K562 (cell line): ENCODE data around the gene COX6B2. TPM values are rescaled to one million over a fixed set of nuclear protein-coding genes. Genes with fewer than 3 reads are reported as not detected.

ENCODE experiments used
- ATF7 ChIP-seq: fragments of 450-650 bp; IDR thresholded peaks from 2 replicates; pipeline ENCODE4 v1.7.1; 2014; ENCODE audit warnings: mild to moderate bottlenecking, moderate library complexity
- DEAF1 ChIP-seq: fragments of 450-650 bp; formaldehyde crosslinking; IDR thresholded peaks from 2 replicates; pipeline ENCODE4 v1.4.0; 2020; ENCODE audit warnings: mild to moderate bottlenecking, moderate library complexity
- ELF1 ChIP-seq: fragments of 200-800 bp; sonication (Bioruptor generic); IDR thresholded peaks from 2 replicates; pipeline ENCODE4 v1.6.1; 2016; ENCODE audit warnings: missing genetic modification characterization, missing compliant biosample characterization
- EP300 ChIP-seq: IDR thresholded peaks from 2 replicates; pipeline ENCODE4 v1.6.1; 2012; ENCODE audit warnings: low read length, improper control_type of control experiment
- ERF ChIP-seq: fragments of 450-650 bp; formaldehyde crosslinking; IDR thresholded peaks from 2 replicates; pipeline ENCODE4 v1.4.0; 2020; ENCODE audit warnings: mild to moderate bottlenecking, mixed read lengths
- FOXM1 ChIP-seq, 2 experiments: fragments of 450-650 bp in 1 of 2; sonication (generic) in 1 of 2; formaldehyde crosslinking in 1 of 2; IDR thresholded peaks; 2 replicates each; pipeline versions ENCODE4 v1.6.1 to v1.9.0; 2017 to 2022; ENCODE audit warnings: low read depth in 2 of 2, mild to moderate bottlenecking in 2 of 2, missing genetic modification reagents in 1 of 2, moderate library complexity in 1 of 2
- HCFC1 ChIP-seq: IDR thresholded peaks from 2 replicates; pipeline ENCODE4 v1.6.1; 2012; ENCODE audit warnings: low read depth, low read length, improper control_type of control experiment
- HMG20B ChIP-seq: fragments of 250-450 bp; sonication (Bioruptor Pico); IDR thresholded peaks from 2 replicates; pipeline ENCODE4 v1.5.0; 2021; ENCODE audit warnings: mild to moderate bottlenecking
- HNRNPK ChIP-seq: fragments of 200-400 bp; formaldehyde crosslinking; IDR thresholded peaks from one replicate; pipeline ENCODE4 v1.6.1; 2018; ENCODE audit warnings: mild to moderate bottlenecking, low read depth, low read length; ENCODE audit not compliant: poor library complexity, severe bottlenecking
- NFIX ChIP-seq: fragments of 250-450 bp; sonication (Bioruptor Pico); IDR thresholded peaks from 2 replicates; pipeline ENCODE4 v1.4.0; 2020; ENCODE audit warnings: low read depth, mild to moderate bottlenecking, moderate library complexity
- PTTG1 ChIP-seq: fragments of 450-650 bp; IDR thresholded peaks from 2 replicates; pipeline ENCODE4 v1.6.1; 2016; ENCODE audit warnings: low read depth, mild to moderate bottlenecking, missing genetic modification characterization, missing compliant biosample characterization
- TCF15 ChIP-seq: fragments of 250-450 bp; sonication (Bioruptor Pico); IDR thresholded peaks from 2 replicates; pipeline ENCODE4 v1.8.0; 2022; ENCODE audit warnings: moderate library complexity, mild to moderate bottlenecking, inconsistent platforms
- ZBTB34 ChIP-seq: fragments of 250-450 bp; sonication (Bioruptor Pico); IDR thresholded peaks from 2 replicates; pipeline ENCODE4 v1.8.0; 2021; ENCODE audit warnings: mild to moderate bottlenecking, moderate library complexity
- ZNF134 ChIP-seq: fragments of 250-450 bp; sonication (Bioruptor Pico); conservative IDR thresholded peaks from 2 replicates; pipeline ENCODE4 v1.4.0; 2020
- ZNF507 ChIP-seq: conservative IDR thresholded peaks from 2 replicates; pipeline ENCODE4 v1.6.1; 2017; ENCODE audit warnings: missing genetic modification characterization, missing compliant biosample characterization
- ZNF639 ChIP-seq, 2 experiments: fragments of 200-800 bp in 1 of 2; sonication (Bioruptor generic) in 1 of 2; sonication (generic) in 1 of 2; formaldehyde crosslinking in 1 of 2; IDR thresholded peaks in 1 of 2; conservative IDR thresholded peaks in 1 of 2; 2 replicates each; pipeline versions ENCODE4 v1.5.0 to v1.6.1; 2016 to 2020; ENCODE audit warnings: missing compliant biosample characterization in 1 of 2, missing genetic modification characterization in 1 of 2, missing genetic modification reagents in 1 of 2
- ZNF699 ChIP-seq: fragments of 250-450 bp; sonication (Bioruptor Pico); IDR thresholded peaks from 2 replicates; pipeline ENCODE4 v1.8.0; 2021; ENCODE audit warnings: mild to moderate bottlenecking, moderate library complexity; ENCODE audit not compliant: insufficient replicate concordance
- polyA plus RNA-seq, 8 experiments: library from polyadenylated mRNA; depleted of rRNA in 4 of 8; stranded (reverse) in 5 of 8; unstranded in 3 of 8; fragments of >200 nt; fragmentation: Nextera tagmentation in 2 of 8; fragmentation: Illumina TruSeq in 1 of 8; extraction: Ambion mirVana in 2 of 8; extraction: Trizol in 1 of 8; gene quantifications; 2 replicates each; pipeline versions ENCODE4 v1.2.1 to v1.2.3, GENCODE V29; 2011 to 2014; ENCODE audit warnings: inconsistent platforms in 1 of 8, missing spikeins in 1 of 8
- total RNA-seq, 7 experiments: library from RNA; depleted of rRNA in 6 of 7; stranded (reverse); fragments of >200 nt in 6 of 7; fragmentation: Illumina TruSeq in 2 of 7; extraction: Trizol in 2 of 7; gene quantifications; 2 replicates each; pipeline versions ENCODE4 v1.2.1 to v1.2.3, GENCODE V29; 2011 to 2021; ENCODE audit warnings: low replicate concordance in 1 of 7
- TF ChIP-seq, protein P1 (sequence below): fragments of 450-650 bp; formaldehyde crosslinking; IDR thresholded peaks from 2 replicates; pipeline ENCODE4 v1.4.0; 2020; ENCODE audit warnings: mild to moderate bottlenecking, mixed read lengths
- TF ChIP-seq, protein P2 (sequence below): fragments of 450-650 bp; formaldehyde crosslinking; IDR thresholded peaks from 2 replicates; pipeline ENCODE4 v1.4.0; 2022; ENCODE audit warnings: mild to moderate bottlenecking, moderate library complexity

Gene COX6B2
- total and polyA plus RNA-seq, 9 of the 15 experiments (the other 6 are each of a cell fraction or from before 2014, with no cell fraction given): 0.40 to 2.5 (median 0.83) TPM

- no peak for TF ChIP-seq ZBTB34 (CRISPR knock-in tag)
- no peak for TF ChIP-seq TCF15
- TF ChIP-seq ERF (CRISPR knock-in tag): peak; percentile 79; the same call in 1 of the 2 replicates
- no peak for TF ChIP-seq HMG20B
- peak; percentile 66 for TF ChIP-seq HCFC1
- TF ChIP-seq, protein P1, sequence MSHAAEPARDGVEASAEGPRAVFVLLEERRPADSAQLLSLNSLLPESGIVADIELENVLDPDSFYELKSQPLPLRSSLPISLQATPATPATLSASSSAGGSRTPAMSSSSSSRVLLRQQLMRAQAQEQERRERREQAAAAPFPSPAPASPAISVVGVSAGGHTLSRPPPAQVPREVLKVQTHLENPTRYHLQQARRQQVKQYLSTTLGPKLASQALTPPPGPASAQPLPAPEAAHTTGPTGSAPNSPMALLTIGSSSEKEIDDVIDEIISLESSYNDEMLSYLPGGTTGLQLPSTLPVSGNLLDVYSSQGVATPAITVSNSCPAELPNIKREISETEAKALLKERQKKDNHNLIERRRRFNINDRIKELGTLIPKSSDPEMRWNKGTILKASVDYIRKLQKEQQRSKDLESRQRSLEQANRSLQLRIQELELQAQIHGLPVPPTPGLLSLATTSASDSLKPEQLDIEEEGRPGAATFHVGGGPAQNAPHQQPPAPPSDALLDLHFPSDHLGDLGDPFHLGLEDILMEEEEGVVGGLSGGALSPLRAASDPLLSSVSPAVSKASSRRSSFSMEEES (CRISPR knock-in tag): no peak
- TF ChIP-seq ZNF507 (tag): no peak
- TF ChIP-seq ZNF699 (CRISPR knock-in tag): no peak
- TF ChIP-seq EP300: peak; percentile 3; the same call in 1 of the 2 replicates
- TF ChIP-seq NFIX (CRISPR knock-in tag): no peak
- peak in 1 of 2 experiments; percentile 56; a peak in 1 of 4 replicates for TF ChIP-seq ZNF639 (CRISPR knock-in tag; conservative IDR thresholded peaks at IDR 0.05 in 1 of 2, IDR thresholded peaks at IDR 0.05 in 1 of 2)
- TF ChIP-seq ELF1 (tag): peak; percentile 87
- no peak for TF ChIP-seq HNRNPK
- TF ChIP-seq ZNF134 (CRISPR knock-in tag): 0 out of 2 replicates have a peak, but pooled peaks have one; percentile 15
- TF ChIP-seq FOXM1 (IDR thresholded peaks at IDR 0.05; ENCODE audit: low read depth): no peak
- TF ChIP-seq FOXM1 (CRISPR knock-in tag; IDR thresholded peaks at IDR 0.05; ENCODE audit: low read depth): no peak
- no peak for TF ChIP-seq PTTG1 (tag)
- TF ChIP-seq, protein P2, sequence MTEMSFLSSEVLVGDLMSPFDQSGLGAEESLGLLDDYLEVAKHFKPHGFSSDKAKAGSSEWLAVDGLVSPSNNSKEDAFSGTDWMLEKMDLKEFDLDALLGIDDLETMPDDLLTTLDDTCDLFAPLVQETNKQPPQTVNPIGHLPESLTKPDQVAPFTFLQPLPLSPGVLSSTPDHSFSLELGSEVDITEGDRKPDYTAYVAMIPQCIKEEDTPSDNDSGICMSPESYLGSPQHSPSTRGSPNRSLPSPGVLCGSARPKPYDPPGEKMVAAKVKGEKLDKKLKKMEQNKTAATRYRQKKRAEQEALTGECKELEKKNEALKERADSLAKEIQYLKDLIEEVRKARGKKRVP: no peak
- TF ChIP-seq ATF7: no peak; the same call in 1 of the 2 replicates
- TF ChIP-seq DEAF1: peak; percentile 99
Measured at GRCh38 chr19:55385724-55386492, 31.4 kb upstream of the COX6B2 start, which contains the start of gene RPL28 (continued).
